GM20431 (cell line): ENCODE data around the gene ADCYAP1R1.

ENCODE experiments used
- in situ Hi-C: fragments of 300-500 bp; cut with MseI, MboI; formaldehyde crosslinking; loops from one replicate; pipeline ENCODE4 v1.15.0; 2020; ENCODE audit warnings: low sequenced_read_pairs; ENCODE audit not compliant: unreplicated experiment

ADCYAP1R1 gene

GRCh38 chr7:31080763-31081162 is 28.7 kb downstream of the ADCYAP1R1 start:
- in situ Hi-C loops = no loop called here

GRCh38 chr7:31082017-31082416 is 29.9 kb downstream of the ADCYAP1R1 start:
- in situ Hi-C loops = no loop called here

DNA sequence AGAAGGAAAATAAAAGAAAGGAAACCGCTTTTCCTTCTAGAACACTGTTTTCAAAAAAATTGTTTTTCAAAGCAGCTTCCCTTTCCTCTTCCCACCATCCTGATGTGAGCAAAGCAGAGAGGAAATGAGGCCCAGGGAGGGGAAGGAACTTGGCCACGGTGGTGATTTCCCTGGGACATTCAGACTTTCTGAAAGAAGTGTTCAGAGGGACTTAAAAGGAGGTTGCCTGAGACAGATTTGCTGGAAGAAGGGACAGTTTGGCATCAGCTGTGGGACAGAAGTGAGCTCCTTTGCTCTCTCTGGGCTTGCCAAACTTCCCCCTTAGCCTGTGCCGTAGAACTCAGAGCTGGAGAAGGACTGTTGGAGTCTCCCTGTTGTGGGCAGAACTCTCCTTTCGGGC is 30.3 kb downstream of the ADCYAP1R1 start:
- in situ Hi-C loops = no loop called here

DNA sequence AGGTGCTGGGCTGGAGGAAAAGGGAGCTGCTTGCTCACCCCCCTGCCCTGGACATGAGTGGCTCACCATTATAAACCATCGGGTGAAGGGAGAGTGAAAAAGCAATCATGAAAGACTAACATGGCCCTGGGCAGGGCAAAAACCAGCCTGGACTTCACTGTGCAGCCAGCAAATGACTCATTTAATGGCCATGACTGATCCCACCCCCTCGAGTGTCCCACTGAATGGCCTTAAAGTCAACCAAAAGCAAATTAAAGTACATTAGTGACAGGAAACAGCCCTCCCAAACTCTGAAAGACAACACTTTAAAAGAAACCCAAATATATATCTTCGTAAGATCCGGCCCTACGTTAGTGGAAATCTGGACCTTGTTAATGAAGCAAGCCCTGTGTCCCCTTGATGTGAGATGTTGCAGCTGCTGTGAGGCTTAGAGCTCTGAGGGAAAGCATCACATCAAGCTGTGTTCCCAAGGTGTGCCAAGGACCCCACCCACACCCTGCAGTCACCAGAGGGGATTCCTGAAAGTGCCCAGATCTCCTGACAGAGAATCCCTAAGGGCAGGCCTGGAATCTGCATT is 31.2 kb downstream of the ADCYAP1R1 start:
- in situ Hi-C loops = no loop called here

DNA sequence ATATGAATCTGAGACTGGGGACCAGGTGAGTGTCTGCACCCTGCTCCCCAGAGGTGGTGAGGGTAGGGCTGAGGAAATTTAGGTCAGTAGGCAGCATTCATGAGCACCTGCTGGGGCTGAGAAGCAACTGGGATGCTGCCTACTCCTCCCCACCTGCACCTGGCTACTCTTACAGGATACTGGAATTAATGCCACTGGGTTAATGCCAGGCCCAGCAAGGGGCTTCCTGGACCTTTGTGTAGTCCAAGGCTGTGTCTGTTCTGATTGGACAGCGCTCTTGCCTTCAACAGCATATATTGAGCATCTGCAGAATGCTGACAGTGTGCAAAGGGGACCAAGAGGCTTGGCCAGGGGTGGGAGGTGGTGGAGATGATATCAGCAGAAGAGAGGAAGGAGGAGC is 32.1 kb downstream of the ADCYAP1R1 start:
- in situ Hi-C loops = no loop called here

- in situ Hi-C loops = no loop called here
Measured at GRCh38 chr7:31087351-31087750, 35.2 kb downstream of the ADCYAP1R1 start.

GRCh38 chr7:31091924-31092434 is 39.9 kb downstream of the ADCYAP1R1 start:
- in situ Hi-C loops = no loop called here

GRCh38 chr7:31092606-31093005 is 40.5 kb downstream of the ADCYAP1R1 start:
- in situ Hi-C loops = no loop called here

- in situ Hi-C loops = no loop called here
Measured at GRCh38 chr7:31093282-31093681, 41.2 kb downstream of the ADCYAP1R1 start.

GRCh38 chr7:31094271-31094670 is 42.2 kb downstream of the ADCYAP1R1 start:
- in situ Hi-C loops = no loop called here

GRCh38 chr7:31095286-31096197 is 43.4 kb downstream of the ADCYAP1R1 start:
- in situ Hi-C loops = no loop called here

DNA sequence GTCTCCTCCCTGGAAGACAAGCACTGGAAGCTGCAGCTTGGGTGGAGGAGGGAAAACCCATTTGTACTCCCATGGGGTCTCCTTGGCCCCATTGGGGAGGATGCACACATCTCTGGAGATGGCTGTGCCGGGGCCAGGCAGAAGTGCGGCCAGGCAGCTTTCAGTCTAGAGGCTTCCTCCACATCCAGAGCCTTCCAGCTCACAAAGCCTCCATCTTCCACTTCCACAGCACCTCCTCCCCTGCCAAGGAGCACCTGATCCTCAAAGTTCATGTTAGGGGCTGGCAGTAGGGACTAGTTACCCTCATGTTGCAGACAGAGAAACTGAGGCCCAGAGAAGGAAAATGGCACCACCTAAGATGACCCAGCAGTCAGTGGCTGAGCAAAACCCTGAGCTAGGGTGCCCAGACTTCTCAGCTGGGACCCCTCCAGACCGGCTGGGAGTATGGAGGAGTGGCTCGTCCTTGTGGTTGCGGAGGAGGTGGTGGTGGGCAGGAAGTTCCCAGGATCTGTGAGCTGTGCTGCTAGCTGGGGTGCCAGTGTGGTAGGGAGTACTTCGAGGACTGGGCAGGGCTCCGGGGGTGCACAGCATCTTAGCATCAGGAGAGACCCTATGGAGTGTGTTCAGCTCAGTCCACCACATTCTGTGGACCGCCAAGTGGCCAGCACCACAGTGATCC is 44.2 kb downstream of the ADCYAP1R1 start:
- in situ Hi-C loops = no loop called here

- in situ Hi-C loops = no loop called here
Measured at GRCh38 chr7:31096877-31097258, 44.8 kb downstream of the ADCYAP1R1 start.

DNA sequence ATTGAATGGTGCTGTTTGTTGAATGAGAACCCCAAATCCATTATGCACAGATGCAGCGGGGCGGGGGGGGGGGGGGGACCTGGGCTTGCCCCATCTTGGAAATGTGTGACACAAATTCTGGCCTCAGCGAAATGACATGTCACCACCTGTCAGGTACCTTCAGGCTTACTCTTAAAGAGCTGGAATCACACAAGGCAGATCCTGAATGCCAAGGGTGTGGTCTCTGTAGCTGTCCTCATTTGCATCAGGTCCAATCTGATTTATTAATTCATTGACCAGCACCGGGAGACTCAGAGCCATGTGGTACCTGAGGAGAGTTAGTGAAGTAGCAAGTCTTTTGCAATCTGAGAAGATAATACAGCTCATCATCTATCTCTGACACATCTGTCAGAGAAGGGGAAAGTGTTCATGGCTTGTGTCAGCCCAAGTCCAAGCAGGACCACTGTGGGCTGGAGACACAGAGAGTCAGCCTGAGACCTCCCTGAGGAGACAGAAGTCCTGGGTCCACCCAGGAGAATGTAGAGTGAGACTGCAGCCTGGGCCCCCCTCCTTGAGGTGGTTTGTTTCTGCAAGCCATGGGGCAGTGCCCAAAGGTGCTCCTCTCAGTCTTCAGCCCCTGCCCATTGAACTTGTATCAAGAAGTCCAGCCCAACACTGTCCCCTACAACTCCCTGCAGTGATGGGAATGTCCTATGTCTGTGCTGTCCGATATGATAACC is 46.7 kb downstream of the ADCYAP1R1 start:
- in situ Hi-C loops = no loop called here

GRCh38 chr7:31099451-31100444 is 47.6 kb downstream of the ADCYAP1R1 start:
- in situ Hi-C loops = no loop called here

DNA sequence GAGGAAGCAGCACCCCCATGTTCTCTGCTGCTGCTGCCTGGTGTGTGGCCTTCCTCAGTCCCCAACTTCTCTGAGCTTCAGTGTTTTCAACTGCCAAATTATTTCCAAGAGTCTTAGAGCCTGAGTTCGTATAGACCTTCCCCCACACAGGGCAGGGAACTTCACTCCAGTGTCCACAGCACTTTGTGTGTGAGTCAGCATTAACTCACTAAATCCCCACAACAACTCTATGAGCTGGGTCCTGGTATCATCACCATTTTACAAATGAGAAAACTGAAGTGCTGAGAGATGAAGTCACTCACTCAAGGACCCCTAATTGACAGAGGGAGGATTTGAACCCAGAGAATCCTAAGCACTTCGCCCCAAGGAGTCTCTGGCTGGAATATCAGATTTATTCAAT is 48.3 kb downstream of the ADCYAP1R1 start:
- in situ Hi-C loops = no loop called here

DNA sequence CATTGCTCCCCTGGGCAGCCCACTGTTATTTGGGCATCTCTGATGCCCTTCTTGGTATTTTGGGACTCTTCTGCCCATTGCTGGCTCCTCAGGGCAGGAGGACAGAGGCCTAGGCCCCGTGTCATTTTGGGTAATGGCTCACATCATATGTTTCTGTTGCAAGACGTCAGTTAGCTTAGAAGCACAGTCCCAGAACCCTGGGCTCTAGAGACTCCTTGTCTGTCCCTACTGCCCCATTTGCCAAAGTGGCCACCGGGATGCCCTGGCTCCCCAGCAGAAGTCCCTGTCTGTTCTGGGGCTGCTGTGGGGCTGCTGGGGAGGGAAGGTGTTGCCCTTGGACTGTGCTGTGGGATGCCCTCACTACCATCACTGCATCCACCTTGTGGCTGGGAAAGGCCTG is 48.8 kb downstream of the ADCYAP1R1 start:
- in situ Hi-C loops = no loop called here

GRCh38 chr7:31101544-31101943 is 49.4 kb downstream of the ADCYAP1R1 start:
- in situ Hi-C loops = no loop called here
